NCI-H226 (cell line): Measurements from ENCODE around the gene CADPS2.
A peak's percentile ranks its signal among the peaks of the same experiment; 100 is the strongest.

Experiments used
- DNase-seq: peaks from one replicate; pipeline ENCODE4 v3.0.0-alpha.2; 2015

Gene CADPS2

DNA sequence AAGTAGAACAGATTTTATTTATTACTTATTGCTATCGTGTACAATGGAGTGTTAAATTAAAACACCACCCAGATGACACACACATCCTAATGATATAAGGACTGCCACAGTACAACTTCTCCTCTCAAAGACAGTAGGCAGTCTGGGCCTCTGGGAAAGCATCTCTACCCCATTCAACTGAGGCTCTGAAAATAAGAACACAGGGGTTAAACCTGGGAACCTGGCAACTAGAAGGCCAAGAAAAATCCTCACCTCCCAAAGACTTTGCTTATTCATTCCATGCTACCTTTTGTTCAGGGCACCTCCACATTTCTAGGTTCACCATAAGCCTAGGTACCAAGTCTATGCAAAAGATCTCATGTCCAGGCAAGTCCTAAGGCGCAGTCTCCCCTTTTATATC lies 456.3 kb downstream of the CADPS2 start:
- no peak for DNase-seq

DNA sequence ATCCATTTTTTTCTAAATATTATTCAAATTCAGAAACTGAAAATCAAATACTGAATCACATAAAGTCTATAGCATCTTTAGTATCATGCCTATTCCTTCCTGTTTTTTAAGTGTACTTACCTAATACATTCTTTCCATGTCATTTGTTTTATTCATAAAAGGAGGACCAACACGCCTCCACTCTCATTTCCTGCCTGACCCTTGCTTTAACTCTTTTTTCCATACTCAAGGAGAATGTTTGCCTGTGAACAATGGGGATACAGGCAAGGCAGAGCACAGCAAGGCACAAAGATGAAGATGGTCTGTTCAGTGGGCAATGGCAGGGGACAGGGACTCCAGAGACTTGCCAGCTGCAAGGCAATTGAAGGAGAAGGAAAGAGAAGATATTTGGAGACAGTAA lies 460.5 kb downstream of the CADPS2 start:
- peak; percentile 29 for DNase-seq

DNA sequence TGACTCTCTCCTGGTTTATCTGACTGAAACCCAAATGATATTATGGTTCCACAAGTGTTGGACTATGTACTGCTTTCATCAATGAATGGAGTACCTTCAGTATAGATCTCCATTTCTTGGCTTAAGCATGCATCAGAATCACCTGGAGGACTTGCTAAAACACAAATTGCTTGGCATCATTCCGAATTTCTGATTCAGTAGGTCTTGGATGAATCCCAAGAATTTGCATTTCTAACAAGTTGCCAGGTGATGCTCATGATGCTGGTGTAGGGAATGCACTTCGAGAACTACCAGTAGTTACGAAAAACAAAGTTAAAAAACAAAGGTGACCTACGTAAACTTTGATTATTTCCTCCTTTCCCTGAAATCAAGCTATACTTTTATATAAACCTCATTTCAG lies 462.7 kb downstream of the CADPS2 start:
- peak; percentile 39 for DNase-seq

DNA sequence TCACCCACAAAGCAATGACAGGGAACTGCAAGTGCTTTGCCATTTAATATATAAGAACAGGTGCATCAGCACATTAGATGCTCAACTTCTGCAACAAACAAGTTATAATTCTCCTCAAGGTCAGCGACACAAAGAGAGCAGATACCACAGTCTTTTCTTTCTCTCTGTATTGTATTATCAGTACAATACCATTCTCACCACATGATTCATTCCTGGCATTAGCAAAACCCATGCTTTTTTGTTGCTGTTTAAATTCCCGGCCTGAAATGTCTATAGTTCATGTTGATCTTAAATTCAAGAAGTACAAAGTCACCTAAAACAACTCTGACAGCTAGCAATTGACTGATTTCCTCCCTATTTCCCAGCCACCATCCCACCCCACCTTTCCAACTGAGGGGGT lies 469.9 kb downstream of the CADPS2 start:
- DNase-seq = peak; percentile 29

DNA sequence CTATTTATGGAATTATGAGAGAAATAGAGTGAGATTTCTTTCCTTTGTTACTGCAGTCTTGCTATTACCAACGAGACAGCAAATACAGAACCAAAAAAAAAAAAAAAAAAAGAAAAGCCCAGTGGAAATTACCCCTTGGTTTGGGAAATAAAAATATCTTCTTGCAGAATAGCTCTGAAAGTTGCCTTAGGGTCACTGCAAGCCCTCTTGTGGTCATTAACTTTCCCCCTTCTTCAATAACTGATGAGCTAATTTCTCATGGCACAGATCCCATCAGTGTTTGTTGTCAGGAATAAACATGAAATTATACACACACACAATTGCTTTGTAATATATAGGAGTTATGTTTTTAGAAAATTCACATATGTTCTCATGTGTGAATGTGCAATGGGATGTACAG lies 470.8 kb downstream of the CADPS2 start:
- no peak for DNase-seq

DNA sequence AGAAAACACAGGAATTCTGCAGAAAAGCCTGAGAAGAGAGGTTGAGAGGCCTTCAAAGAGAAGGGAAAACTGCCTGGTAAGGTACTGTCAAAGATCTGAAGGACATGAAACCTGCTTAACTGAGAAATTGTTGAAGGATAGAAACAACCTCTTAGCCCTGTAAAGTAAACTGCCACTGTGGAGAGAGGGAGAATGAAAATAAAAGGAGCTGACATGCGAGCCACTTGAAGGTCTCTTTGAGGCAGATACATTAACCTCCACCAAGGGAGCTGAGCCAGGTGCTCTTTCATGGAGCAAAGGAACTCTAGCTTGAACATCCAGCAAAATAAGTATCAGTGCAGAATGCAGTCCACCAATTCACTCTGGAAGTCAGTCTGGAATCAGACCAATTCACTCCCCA lies 472.9 kb downstream of the CADPS2 start:
- no peak for DNase-seq

DNA sequence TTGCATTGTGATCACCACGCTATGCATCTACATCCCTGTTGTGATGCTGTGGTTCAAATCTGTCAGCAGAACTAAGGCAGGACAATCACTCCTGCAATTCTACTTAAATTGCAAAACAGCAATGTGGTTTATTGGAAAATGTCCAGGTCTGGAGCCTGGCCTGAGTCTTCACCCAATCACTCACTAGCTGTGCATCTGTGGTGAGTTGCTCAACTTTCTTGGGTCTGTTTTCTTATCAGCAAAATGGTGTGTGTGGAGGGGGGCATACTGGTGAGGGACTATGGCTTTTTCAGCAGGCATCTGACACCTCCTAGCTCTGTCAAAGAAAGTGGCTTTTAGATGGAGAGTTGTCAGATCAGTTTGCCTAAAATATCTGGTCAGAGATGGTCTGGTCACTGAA lies 473.4 kb downstream of the CADPS2 start:
- peak; percentile 85 for DNase-seq

DNA sequence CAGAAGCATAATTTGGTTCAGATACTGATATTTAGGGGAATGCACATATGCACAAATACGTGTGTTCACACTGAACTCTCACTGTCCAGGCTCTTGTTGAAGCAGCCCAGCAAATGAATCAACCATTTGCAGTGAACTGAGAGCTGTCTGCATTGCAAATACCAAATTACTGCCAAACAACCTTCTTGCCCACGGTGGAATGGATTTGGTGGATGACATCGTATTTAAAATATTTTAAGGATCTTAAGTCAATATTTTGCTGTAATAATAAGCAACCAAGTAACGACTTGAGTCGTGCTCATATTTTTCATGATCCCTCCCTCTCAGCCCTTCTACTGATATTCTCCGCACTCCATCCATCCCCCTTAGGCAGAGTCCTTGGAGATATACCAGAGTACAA lies 473.8 kb downstream of the CADPS2 start:
- DNase-seq = peak; percentile 15

DNA sequence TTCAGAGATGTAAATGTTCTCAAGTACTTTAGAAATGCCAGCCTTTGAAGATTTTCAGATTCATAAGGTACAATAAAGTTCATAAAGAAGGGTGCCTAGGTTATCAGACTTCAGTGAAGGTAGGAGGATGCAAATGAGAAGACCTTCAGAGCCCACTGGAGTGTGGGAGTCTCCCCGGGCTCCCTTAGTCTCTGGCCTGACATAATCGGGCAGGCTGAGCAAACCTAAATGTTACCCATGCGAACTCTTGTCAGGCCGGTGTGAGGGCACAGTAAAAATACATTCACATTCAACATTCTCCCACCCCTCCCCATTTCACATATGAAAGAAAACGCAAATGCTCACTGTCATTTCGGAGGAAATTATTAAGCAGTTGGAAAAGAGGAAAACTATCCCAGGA lies 479.1 kb downstream of the CADPS2 start:
- no peak for DNase-seq

DNA sequence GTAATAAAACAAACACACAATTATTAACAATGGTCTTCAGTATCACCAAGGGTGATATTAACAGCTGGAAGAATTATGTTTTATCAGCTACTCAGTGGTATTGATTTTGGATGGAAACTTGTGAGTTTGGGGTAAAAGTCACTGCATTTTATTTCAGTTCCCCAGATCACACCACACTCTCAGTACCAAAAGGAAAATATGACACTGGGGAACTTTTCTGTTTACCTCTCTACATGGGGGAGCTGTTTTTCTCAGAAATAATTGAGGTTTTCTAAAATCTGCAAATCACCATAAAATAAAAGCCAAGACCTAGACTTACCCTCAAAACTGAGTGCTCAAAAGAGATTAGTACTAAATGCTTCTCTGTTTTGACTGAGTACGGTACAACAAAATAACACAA lies 483.1 kb downstream of the CADPS2 start:
- no peak for DNase-seq

DNA sequence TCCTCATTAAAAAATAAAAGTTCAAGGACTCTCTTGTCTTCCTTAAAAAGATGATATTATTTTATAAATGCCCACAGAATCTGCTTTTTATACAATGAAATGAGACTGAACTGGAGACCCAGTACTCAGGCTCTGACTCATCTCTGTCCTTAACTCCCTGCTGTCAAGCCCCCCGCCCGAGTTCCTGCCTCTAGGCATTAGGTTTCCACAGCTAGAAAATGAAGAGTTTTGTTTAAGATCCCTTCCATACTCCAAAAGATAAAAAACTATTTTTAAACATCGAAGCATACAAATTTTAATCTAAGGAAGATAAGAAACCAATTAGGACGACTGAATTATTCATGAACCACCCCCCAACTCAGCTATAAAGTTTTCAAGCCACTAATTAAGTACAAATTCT lies 484.0 kb downstream of the CADPS2 start:
- no peak for DNase-seq

DNA sequence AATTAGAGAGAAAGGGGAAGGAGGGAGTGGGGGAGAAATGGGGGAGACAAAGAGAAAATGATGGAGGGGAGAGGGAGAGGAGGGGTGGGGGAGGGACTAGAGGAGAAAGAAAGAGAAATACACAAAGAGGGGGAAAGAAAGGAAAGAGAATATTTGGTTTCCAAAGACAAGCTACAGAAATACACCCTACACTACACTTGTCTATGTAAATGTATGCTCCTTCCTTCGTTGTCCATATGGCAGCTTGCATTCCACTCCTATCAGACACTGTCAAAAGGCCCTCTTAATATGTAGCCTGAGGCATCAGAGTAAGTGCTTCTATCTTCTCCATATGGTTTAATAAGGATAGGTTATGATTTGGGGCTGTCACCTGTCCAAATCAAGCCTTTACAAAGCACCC lies 488.9 kb downstream of the CADPS2 start:
- no peak for DNase-seq

DNA sequence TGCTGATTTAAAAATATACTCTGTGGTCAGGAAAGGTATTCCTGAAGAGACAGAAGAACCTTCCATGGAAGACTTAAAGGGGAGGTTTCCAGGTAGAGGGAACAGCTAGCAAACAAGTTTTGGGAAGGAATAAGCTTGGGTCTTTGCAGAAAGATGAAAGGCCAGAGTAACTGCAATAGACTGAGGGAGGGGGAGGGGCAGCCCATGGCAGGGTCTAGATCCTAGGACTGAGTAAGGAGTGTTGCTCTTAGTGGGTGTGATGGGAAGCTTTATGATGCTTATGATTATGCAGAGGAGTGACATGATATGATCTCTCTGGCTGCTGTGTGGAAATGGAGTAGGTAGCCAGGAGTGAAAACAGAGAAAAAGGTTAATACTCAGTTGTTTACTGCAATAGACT lies 491.7 kb downstream of the CADPS2 start:
- no peak for DNase-seq

DNA sequence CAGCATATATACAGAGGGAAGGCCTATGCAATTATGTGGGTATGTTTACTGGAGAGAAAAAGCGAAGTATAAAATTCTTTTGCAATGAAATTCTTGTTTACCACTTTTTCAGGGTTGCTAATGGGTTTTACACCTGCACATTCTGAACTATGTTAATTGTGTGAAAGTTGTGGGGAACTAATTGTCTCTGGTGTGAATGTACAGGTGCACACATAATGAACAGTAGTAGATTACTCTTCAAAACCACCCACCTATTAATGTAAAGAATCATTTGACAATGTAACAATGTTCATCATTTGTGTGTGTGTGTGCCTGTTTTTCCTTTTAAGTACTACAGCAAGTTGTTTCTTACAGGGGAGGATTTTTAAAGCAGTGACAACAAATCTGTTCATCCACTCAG lies 501.7 kb downstream of the CADPS2 start:
- DNase-seq = no peak

DNA sequence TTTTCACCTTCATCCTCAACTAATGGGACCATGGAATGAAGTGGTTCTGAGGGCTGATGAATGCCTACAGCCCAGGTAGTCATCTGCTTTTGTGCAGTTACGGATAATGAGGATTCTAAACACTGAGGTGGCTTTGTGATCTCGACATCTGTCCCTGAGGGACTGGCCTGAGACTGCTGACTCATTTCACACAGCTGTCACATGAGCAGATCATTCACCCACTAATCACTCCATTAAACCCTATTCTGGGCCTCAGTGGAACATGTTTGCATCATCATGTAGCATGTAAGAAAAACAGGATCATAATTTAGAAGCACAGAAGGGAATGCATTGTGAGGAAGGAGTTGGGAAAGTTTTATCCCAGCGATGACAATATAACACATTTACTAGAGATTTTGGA lies 502.3 kb downstream of the CADPS2 start:
- no peak for DNase-seq

DNA sequence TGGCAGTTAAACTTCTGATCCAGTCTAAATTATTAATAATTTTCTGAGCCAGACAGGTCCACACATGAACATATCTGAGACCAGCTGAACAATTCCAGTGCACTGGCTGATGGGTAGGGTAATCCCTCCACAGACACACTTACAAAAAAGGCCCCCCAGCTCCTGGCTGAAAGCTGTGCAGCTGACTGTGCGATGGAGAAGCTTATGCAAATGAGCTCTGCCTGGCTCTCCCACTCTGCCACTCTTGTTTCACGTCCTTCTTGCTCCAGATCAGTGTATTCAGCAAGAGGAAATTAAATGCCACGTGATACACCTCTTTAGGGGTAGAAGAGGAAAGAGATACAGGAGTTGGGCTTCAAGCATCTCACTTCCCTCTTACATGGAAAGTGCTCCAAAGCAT lies 505.3 kb downstream of the CADPS2 start:
- no peak for DNase-seq

DNA sequence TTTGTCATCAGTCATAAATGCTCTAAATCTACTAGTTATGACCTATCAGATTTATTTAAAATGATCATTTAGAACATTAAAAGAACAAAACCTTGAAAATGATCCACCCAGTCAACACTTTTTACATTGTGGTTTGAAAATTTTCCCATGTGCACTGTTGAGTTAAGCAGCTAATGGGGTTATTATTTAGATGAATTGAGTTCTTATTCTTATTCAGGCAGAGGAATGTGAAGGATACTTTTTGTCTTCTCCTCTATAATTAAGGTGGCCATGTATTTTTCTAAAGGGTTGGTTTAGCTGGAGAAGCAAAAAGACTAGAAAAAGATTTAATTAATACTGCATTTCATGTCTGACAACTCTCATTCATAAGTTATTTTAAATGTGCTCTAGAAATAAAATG lies 506.8 kb downstream of the CADPS2 start:
- DNase-seq = no peak

DNA sequence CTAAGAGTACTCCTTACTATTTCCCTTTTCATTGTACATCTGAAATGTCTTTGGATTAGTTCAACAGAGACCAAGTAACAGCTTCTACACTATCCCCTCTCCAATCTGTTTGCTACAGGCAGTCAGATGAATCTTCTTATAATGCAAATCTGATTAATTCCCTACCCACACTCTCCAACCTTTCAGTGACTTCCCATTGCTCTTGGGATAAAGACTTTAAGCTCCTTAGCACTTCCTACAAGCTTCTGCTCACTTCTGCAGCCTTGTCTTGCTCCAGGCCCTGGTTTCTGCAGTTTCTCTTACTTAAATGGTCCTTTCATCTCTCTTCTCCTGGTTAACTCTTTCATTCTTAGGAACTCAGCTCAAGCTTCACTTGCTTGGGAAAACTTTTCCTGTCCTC lies 516.5 kb downstream of the CADPS2 start:
- no peak for DNase-seq

DNA sequence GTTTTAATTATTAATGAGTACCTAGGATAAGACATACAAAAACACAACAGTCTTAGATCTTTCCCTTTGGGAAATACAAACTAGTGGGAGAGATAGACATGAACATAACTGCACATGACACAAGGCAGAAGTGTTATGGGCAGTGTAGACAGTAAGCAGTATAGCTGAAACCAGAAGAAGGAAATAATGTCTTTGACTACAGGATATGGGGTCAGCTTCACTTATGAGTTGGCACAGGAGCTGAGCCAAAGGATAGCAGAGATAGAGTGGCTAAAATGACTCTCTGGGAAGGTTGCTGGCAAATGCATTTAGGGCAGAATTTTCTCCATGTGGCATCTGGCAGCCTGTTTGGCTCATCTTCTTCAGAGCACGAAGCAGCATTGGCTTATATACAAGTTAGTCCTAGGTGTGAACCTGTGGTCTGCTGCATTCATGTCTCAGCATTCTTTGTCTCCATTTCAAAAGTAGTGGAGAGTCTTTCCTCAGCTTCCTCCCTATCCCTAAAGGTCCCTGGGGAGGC lies 521.4 kb downstream of the CADPS2 start:
- no peak for DNase-seq

DNA sequence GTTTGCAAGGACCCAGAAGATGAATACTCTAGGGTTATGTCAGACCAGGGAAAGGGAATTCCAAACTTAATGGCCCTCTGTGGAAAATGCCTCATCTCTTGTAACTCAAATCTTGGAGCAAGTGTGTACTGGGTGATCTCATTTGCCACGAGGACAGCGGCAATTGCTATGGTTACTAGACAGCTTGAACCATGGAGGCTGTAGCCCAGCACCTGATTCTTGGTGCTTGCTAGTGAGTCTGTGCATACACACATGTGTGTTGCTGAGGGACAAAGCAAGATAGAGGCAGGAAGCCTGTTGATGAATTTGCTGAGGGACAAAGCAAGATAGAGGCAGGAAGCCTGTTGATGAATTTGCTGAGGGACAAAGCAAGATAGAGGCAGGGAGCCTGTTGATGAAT lies 523.1 kb downstream of the CADPS2 start:
- no peak for DNase-seq

DNA sequence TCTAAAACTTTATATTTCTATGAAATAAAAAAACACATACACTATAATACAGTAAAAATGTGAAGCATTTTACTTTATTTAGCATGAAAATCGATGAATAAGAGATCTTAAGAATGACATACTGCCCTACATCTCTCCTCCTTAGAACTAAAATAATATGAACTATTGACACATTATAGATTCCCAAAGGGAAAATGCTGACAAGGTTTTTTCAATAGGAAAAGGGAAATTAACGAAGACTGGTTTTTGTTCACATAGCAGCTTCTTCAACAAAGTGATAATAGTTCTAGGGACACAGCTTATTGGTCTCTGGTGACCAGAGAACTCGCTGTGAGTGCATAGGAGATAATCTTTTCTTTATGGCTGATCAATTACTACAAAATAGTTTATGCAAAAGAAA lies 523.8 kb downstream of the CADPS2 start:
- no peak for DNase-seq

DNA sequence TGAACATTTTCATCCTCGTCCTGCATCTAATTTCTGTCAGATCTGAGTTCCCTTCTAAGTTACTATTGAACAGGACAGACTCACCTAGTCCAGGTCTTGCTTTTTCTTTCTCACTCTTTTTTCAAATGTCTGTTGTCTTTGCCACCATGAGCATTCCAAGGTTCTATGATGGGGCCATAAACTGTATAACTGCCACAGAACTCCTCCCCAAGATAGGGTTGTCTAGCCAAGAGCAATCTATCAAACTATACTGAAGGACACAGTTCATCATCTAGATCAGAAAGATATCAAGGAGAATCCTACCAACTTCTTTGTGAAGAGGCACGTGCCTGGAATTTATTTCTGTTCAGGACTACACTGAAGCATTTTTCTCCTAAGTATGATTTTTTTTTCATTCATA lies 531.6 kb downstream of the CADPS2 start:
- DNase-seq = no peak

DNA sequence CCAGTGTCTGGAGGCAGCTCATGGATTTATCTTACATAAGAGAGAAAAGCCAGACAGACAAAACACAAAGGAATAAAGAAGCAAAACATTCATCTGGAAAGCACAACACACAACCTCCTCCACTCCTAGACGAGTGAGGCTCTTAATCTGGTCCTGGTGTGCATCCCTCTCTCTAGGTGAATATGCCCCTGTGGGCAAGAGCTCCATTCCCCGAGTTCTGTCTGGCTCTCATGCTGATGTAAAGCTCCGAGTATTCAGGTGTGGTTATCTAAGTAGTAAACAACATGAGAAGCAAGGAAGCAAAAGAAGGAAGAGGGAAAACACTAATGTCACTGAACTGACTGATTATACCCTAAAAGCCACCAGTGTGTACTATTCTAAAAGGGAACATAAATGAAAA lies 533.8 kb downstream of the CADPS2 start:
- DNase-seq = no peak

DNA sequence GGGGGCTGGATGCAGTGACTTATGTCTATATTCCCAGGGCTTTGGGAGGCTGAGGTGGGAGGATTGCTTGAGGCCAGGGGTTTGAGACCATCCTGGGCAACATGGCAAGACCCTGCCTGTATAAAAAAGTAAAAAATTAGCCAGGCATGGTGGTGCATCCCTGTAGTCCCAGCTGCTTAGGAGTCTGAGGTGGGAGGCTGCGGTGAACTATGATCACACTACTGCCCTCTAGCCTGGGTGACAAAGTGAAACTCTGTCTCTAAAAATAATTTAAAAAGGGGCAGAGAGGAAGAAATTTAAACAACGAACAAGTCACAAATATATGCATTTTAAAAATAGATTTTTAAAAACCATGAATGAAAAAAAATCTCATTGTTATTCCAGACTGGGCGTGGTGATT lies 535.6 kb downstream of the CADPS2 start:
- DNase-seq = no peak

DNA sequence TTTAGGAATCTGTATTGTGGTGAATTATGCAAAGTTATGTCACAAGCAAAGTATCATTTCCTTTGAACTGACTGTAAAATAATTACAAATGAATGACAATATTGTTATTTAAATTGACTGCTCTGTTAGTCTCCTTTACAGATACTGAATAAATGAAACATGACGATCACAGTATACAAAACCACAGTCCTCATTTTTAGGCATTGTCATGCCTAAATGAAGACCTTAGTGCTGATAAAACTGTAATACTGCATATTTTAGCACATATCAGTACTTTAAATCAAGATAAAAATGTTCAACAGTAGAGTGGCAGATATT lies 542.0 kb downstream of the CADPS2 start:
- no peak for DNase-seq

DNA sequence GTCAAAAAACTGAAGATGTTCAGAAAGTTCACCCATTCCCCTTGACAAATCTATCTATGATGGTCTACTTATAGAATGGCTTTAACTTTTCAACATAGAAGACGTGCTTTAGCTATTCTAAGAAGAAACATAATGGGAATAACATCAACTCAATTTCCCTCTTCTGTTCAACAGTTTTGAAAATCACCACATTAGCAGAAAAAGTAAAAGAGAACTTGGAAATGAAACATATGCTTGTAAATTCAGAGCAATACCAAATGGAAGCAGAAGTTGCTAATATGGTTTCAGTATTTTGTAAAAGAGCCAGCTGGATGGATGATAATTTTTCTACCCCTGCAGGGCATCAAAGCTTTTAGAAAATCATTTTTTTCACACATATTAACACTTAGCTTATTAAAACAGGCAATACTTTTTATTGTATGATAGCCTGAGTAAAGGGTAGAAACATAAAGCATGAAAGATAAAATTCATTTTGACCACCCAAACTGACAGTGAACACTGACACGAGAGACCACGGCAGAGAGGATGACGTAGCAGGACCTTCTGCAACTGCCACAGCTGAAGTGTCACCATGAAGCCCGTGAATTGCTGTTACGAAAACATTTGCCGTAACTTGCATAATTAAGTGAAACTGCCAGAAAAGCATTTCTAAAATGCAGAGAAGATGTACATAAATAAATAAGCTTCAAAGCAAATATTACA lies 542.5 kb downstream of the CADPS2 start:
- no peak for DNase-seq
